Measurements from ENCODE around the gene TPD52L1.

The TPD52L1 gene

DNA sequence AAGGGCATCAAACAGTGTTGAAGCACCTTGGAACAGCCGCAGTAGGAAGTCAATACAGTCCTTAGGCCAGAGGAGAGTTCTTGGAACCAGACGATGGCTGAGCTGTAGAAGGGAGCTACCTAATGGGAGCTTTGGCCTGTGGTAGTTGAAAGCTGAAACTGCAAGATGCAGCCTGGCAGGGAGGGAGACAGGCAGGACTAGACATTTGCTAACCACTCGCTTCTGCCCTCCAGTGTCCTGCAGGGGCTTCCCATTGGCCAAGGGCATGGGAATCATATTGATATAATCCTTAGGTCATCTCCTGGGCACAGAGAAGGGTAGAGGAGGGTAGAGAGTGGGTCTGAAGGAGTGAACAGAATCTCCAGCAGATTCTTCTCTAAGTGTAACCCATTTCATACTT is 60.4 kb downstream of the TPD52L1 start:
- DNase-seq = no peak

DNA sequence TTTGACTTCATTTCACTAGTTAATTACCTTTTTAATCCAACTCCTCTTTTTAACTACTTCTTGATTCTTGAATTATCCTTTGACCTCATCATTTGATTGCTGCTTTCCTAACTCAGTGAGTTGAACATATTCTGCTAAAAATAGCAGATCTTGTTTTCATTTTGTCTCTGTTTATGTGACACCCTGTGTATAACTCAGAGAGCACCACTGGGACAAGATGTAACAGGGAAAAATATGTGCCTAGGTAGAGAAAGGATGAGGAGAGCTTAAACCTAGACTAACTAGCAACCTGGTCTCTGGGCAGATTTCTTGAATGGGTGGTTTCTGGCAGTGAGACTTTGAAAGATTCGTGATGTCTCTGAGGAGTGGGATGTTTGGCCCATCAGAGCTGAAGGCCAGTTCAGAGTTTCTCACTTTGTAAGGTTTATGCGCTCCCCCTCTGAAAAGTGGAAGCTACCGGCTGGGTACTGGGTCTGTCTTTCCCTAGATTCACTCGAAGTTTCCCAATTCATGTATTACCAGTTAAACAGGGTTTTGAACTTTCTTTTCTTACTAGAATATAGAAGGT is 61.8 kb downstream of the TPD52L1 start:
- no peak for DNase-seq

DNA sequence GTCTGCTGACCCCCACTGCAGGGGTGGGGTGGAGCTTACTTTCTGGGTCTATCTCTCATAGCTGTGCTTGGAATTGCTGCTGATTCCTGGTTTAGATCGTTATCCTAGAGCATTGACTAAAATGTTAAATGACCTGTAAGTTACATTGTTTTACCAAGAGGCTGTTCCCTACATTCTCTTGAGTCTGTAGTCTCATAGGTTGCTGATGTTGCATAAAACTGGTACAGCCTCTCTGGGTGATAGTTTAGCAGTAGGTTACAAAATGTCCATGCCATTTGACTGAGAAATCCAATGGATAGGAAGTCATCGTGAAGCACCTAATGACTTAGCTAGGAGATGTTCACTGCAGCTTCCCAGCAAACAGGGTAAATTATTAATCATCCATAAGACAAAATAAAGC is 62.4 kb downstream of the TPD52L1 start:
- no peak for DNase-seq

DNA sequence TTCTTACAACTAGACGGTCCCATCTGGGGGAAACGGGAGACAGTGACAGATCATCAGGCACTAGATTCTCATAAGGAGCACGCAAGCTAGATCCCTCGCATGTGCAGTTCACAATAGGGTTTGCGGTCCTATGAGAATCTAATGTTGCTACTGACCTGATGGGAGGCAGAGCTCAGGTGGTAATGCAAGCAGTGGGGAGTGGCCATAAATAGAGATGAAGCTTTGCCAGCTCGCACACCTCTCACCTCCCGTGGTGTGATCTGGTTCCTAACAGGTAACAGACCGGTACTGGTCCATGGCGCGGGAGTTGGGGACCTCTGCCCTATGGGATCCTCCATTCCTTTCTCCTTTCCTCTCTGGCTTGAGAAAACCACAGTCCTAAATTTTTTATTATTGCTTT is 63.8 kb downstream of the TPD52L1 start:
- no peak for DNase-seq

DNA sequence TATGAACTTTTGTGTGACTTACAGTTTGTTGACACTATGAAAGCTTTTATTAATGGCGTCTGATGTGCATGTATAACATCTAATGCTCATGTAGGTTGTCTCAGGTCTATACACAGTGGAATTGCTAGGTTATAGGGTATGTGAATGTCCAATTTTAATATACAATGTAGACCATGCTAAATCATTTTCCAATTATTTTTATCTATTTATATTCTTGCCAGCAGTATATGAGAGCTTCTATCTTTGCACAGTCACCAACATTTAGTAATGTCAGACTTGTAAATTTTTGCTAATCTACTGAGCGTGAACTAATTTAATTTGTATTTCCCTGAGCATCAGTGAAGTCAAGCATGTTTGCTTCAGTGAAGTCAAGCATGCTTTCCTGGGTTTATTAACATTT is 64.4 kb downstream of the TPD52L1 start:
- no peak for DNase-seq

DNA sequence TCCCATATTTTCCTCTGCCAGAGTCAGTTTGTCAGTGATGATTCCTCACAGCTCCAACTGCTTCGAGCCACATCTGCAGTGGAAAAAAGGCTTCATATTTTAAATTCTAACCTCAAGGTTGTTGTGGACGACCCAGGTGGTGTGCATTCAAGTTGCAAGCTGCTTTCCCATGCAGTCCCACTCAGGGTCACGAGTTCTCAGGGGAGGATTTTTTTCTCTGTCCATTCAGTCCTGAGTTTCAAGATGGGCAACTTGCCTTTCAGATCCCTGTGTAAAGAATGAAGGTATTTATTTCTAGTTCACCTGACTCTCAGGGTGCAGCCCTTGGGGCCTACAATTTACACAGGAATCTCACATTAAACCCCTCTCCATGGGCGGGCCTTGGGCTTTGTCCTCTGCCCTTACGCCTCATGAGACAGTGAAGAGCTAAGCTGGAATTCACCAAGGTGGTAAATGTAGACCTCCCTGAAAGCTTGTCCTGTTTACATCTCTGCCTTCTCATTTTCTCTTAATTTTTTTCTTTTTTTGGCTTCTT is 65.9 kb downstream of the TPD52L1 start:
- DNase-seq = no peak

DNA sequence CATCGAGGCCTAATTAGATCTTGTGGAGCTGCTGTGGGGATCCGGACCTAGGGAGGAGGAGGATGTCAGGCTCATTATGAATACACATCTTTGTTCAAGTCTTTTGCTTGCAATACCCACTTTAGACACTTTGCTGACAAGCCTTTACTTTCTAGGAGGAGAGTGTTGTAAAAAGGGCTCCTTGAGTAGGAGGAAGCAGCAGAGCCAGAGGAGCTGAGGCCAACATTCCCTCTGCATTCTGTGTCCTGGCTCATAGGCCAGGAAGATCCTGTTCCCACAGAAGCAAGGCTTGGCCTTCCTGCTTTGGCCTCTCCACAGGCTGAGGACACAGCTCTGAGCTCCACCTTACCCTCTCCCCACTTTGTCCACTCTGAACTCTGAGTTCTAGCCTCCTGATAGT is 67.1 kb downstream of the TPD52L1 start:
- no peak for DNase-seq

DNA sequence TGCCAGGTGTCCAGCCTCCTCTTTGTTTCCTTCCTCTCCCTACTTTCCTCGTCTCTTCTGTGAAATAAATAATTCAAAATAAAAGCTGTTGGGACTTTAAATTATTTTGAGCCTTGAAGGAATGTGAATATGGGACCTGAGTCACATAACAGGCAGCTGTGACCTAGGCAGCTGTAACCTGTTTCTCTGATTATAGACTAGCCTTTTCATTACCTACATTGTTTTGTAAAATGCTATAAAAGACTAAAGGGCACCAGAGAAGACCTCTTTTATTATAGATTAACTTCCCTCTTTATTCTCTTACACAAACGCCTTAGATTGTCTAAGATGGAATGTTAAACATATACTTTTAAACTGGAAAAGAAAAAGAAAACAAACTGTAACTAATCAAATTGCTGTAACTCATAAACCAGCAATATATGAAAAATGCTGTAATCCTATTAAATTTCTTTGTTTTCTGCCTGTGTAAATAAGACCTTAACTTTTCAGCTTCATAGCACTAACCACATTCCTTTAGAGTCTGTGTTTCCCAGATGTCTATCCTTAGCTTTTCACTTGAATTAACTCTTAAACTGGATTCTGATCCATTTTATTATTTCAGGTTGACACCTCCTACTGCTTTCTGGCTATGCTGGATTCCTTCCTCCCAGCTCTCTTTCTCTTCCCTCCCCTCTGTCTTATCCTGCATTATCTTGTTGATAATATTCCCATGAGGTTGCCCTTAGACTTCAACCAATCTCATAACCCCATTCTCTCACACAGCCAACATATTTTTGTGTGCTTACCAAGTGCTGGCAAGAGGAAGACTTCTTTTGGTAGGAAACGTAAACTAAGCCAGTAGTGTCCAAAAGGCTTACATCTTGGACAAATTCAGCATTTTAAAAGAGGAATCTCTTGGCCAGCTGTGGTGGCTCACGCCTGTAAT is 69.2 kb downstream of the TPD52L1 start:
- DNase-seq = no peak

DNA sequence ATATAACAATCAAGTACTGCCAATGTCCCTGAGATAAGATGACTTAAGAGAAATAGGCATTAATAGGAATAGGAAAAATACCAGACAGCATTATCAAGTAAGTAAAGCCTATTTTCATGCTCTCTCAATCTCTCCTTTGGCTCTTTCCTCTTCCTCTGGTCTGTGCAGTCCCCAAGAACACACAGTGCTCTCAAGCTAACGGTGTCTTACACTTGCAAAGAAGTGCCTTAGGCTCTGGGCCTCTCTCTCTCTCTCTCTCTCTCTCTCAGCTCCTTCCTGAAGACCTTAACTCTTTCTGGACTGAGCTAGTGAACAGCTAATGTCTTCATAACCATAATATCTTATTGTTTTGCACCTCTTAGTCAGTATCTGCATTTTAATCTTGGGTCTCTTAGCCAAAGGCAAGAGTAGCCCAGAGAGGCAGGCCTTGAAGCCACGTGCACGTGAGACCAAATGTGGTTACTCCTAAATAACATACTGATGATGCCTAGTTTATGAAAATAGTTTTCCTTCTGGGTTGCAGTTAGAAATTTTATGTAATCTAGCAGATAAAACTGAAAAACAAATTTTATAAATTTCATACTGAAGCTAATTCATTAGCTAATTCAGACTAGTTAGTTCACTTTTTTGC is 70.8 kb downstream of the TPD52L1 start:
- DNase-seq = no peak

DNA sequence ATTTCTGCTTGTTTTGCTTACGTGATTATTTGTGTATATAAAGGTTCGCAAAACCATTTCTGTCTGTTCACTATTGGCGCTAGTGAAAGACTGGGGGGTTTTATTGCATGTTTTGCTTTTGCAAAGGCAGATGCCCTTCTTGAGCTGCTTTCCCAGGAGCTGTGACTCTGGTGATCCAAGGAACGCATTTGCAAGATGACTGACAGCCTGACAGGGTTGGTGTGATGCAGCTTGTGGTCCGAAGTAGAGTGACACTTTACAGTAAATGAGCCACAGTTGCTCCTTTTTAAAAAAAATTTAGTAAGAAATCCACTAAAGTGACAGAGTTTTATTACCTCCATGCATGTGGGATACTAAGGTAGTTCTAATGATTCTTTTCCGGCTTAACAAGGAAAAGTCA is 73.7 kb downstream of the TPD52L1 start:
- DNase-seq = no peak

DNA sequence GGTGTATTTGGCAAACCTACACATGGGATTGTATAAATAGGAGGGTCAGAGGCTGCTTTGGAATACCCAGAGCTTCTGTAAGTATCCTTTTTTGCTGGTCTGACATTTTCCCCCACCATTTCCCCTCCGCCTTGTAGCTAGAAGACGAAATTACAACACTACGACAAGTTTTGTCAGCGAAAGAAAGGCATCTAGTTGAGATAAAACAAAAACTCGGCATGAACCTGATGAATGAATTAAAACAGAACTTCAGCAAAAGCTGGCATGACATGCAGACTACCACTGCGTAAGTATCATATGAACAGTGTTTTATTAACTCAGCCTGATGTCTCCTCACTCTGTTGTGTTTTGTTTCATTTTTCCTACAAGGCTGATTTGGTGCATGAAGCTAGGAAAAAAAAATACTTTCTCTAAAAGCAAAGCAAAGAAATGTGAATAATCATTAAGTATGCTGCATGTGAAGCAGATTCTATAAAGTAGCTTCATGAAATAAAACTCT is 75.5 kb downstream of the TPD52L1 start:
- DNase-seq = no peak

DNA sequence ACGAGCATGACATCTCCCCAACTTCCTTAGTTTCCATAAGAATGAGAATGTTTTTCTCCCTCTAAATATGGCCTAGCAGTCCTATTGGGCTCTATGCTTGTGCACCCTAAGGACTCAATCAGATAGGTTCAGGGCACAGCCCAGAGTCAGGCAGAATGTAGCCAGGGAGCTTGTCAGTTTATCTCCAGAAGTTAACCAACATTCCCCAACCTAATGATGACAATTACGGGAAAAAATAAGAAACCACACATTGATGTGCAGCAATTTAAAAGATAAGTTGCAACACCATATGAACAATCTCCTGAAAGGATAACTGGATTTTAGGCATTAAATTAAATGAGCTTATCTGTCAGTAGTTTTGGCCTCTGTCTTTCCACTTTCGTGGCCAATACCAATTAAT is 77.1 kb downstream of the TPD52L1 start:
- DNase-seq = no peak

DNA sequence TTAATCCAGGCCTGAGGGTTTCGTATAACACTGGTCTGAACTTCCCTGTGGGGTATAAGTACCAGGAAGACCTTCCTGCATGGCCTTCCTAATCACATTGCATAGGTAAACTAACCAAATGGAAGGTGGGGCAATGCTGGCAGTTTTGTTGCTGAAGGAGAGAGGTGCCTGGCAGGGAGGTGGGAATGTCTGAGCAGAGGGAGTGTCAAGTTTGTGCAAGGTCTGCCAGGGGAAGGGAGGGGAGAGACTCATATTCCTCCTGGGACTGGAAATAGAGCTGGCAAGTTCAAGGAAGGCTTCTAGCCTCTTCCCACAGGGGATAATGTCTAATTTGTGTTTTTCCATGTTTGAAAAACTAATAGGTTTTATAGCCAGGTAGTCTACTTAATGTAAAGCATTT is 77.6 kb downstream of the TPD52L1 start:
- DNase-seq = no peak

DNA sequence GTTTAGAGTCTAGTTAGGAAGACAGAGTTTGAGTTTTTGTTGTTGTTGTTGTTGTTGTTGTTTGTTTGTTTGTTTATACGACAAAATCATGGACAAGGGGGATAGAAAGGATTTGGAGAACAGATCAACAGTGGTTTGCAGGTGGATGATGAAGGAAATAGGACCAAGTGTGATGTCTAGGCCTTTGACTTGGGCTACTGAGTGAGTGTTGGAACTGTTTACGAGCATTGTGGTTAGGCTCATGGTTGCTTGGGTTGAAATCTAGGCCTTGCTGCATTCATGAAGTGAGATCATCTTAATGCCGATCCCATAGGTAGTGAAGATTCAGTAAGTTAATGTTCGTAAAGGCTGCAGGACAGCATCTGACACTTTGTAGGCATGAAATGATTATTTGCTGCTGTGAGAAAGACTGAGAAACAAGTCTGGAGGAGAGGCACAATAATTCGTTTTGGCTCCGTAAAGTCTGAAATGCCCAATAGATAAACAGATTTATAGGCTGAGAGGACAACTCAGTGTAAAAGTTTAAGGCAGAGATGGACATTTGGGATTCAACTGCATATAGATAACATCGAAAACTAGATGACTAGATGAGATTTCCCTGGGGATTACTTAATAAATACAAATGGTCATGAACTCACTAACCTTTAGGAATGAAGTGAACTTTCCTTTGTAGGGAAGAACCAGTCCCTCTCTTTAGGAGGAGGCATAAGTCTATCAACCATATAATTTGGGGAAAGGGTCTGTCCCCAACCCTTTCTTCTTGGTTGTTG is 78.2 kb downstream of the TPD52L1 start:
- no peak for DNase-seq

DNA sequence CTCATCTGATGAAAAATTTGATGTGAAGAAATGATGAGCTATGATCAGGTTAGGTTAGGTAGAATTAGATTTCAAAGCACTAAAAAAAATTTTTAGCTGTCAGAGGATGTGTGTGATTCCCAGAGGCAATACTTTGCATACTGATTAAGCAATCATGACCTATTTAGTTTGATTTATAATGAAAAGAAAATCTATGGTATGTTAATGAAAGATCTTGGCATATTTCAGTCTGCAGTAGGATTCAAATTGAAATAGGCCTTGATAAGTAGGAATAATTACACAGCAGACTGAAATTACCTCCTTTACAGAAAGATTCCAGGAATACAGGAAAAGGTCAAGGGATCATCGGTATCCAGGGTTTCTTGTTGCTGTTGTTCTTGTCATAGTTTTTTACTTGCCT is 78.9 kb downstream of the TPD52L1 start:
- DNase-seq = no peak

DNA sequence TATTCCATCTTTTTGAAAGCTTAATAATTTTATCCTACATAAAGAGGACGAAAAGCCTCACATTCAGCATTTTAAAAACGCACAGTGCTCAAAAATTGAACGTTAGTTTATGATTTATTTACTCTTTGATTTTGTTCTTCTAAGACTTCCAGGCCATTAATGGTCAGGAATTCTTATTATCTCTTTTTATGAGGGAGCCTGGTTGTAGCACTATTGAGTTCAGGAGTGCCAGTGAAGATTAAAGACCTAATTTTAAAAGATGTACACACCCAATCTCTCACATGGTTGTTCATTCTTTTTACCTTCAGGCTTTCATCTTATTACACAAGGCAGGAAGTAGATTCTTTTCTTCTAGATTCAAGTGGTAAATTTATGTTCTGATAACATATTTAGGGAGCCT is 79.6 kb downstream of the TPD52L1 start:
- no peak for DNase-seq

DNA sequence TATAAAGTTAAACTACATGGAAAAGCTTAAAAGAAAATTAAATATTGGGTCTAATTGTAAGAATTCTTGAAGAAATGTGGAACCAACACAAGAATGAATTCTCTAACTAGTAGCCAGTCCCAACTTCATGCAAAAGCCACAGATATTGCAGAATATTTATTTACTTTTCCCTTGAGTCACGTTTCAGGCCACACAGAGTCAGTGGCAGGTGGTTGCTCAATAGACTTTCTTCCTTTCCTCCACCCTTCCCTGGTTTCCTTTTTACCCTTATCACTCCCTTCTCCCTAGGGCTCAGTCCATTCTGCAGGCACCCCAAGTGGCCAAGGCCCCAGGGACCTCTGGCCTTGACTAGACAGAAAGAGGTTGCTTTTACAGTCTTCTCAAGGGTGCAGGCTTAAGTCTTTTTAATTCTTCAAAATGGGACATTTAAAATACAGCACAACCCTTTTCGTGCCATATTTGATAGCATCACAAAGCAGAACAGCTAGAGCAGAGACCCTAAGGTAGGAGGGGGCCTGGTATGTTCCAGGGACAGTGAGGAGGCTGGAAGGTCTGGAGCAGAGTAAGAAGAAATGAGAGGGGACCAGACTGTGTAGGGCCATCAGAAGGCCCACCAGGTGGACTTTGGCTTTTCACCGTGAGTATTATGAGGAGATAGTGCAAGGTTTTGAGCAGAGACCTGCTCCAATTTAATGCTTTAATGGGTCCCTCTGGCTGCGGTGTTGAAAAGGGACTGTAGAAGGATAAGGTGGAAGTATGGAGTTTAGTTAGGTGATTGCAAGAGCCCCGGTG is 83.2 kb downstream of the TPD52L1 start:
- DNase-seq = peak; percentile 46

DNA sequence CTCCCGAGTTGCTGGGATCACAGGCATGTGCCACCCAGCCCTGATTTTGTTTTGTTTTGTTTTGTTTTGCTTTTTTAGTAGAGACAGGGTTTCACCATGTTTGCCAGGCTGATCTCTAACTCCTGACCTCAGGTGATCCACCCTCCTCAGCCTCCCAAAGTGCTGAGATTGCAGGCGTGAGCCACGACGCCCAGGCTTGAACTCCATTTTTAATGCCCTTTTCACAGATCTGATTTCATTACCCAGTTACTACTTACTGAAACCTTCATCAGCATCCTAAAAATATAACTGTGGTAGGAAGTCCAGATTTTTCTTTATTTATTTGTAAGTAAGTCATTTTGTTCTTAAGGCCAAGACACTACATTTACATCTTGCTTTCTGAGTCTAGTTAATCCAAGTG is 84.2 kb downstream of the TPD52L1 start:
- no peak for DNase-seq

DNA sequence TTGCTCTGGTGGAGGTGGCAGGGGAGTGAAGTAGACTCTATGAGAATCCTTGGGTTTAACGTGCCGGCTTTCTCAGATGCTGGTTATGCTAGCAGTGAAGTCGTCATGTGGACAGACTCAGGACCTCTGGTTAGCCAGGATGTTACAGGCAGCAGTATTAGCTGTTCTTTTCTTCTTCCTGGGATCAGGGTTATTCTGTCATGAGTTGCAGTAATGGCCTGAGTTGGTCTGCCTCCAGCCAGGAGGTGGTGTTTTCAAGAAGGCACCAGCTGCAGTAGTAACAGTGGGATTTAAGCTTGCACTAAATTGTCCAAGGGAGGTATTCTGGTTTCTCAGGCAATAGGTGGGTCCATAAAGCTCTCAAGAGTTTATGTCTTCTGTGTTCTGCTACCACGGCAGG is 91.5 kb downstream of the TPD52L1 start:
- DNase-seq = no peak

DNA sequence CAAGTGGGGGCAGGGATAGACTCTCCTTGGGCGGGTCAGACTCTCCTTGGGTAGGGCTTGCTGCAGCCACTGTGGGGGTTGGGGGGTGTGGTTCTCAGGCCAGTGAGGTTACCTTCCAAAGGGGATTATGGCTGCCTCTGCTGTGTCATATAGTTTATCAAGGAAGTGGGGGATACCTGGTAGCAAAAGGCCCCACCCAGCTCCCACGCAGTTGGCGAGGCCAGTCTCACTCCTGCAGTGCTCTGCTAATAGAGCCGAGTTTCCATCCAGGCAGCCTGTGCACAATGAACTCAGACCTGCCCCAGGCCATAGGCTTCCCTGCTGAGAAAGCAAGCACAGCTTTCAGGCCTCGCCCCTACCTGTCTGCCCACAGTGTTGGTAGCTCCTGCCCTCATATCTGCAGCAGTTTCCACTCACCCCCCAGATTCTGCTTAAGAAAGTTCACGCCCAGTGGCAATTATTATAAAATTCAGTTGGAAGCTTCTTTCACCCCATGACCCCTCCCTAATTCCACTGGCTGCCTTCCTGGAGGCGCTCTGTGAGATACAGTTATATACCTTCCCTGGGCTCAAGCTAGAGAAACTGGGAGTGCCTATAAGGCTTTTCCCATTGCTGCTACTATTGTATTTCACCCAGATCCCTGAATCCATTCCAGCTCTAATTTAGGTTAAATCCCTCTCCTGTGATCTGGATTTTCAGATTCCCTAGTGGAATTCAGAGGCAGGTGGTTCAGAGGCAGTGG is 92.1 kb downstream of the TPD52L1 start:
- no peak for DNase-seq

DNA sequence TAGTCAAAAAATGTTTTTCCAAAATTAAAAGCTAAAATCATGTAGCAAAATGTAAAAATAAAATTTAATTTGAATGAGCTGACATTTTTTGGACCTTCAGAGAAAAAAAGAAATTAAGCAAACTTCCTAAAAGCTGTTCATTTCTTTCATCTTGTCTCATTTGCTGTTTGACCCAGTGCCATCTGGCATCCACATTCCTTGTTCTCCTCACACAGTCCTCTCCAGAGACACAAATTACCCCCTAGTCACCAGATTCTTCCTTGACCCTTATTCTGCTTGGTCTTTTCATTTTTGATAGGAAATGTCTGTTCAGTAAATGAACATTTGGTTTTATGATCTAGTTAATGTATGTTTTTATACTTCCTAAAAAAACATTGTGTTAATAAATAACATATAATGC is 93.0 kb downstream of the TPD52L1 start:
- no peak for DNase-seq

Data from MV-4-11 (cell line).